Right renal cortex interstitium (tissue), 3 donors: ENCODE data around the gene LOXHD1. TPM values are rescaled to one million over a fixed set of nuclear protein-coding genes. Genes with fewer than 3 reads are reported as not detected.

Source experiments
- DNase-seq, 3 donors: peaks; one replicate each; pipeline ENCODE4 v3.0.0-alpha.2; 2013; ENCODE audit warnings: low read depth in 3 of 3, low spot score in 2 of 3
- polyA plus RNA-seq, 3 donors: library from polyadenylated mRNA; unstranded; fragments of 120-200 nt; gene quantifications; one replicate each; pipeline ENCODE4 v1.2.1, GENCODE V29; 2013; ENCODE audit not compliant: insufficient read length in 3 of 3

The LOXHD1 gene
- polyA plus RNA-seq, 3 donors, result 0.28 to 0.72 (median 0.68) TPM

GRCh38 chr18:46676182-46676835, 19.3 kb upstream of the LOXHD1 start:
- peak in 1 of 3 donors; percentile 50 for DNase-seq

- DNase-seq, result no peak
Measured at GRCh38 chr18:46675112-46675511, 18.1 kb upstream of the LOXHD1 start.

GRCh38 chr18:46672062-46672970, 15.3 kb upstream of the LOXHD1 start:
- no peak for DNase-seq

- no peak for DNase-seq
Measured at GRCh38 chr18:46668694-46669093, 11.7 kb upstream of the LOXHD1 start.

GRCh38 chr18:46668135-46668534, 11.1 kb upstream of the LOXHD1 start:
- DNase-seq, result no peak

- DNase-seq, result no peak
Measured at GRCh38 chr18:46663539-46663938, 6.5 kb upstream of the LOXHD1 start.

DNA sequence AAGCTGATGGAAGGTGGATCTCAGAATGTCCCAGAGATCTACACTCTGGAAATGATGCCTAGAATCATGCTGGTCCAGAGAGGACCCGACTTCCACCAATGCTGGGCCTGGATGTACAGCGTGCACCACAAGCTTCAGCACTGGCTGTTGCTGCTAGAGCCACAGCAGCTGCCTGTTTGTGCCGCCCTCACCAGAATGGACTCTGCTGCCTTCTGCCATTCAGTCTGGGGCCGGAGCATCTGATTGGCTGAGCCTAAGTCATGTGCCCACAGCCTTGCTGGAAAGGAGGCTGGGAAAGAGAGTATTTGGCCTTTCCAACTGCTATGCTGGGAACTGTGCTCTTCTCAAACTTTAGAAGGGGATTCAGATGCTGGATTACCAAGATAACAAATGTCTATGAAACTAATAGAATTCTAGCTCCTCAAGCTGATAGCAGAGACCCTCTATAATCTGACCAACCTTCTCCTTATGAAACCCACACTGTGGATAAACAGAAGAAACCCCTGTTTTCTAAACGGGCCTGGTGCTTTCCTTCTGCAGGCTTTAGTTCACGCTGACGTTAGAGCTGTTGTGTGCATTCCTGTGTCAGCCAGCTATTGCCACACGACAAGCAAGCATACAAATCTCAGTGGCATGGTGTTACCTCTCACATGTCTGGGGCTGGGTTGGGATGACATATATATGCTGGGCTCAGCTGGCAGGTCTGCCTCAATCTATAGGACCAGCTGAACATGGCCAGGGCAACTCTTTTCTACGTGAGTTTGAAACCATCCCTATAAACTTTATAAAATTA, 4.1 kb upstream of the LOXHD1 start:
- no peak for DNase-seq

- no peak for DNase-seq
Measured at GRCh38 chr18:46659484-46659883, 2.5 kb upstream of the LOXHD1 start.

DNA sequence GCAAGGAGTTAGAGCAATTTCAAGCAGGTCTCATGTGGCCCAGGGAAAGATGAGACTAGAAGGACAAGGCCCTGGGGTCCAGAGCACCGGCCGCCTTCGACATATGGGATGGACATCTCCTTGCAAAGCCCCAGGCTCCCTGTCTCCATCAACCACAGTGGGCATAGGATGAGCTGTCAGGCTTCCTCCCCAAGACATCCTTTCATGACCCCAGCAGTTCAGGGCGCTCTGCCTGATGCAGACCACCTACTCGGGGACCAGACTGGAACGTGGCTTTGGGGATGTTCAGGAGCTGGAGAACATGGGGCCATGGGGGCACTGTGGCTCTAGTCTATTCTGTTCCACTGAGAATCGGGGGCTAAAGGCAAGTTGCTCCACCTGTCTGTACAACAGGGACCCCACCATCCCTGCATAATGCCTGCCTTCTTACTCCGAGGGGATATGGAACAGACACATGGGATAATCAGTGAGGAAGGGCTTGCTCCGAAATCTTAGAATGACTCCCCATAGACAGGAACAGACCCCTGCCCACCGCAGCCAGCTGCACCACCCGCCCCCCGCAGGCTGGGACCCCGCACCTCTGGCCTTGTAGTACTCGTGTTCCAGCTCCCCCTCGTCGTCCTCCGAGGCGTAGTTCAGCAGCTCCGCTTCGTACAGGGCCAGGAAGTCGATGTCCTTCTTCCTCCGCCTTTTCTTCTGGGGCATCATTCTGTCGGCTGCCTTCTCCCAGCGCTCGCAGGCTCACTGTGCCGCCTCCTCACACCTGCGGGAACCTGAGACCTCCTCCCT, 500 bp downstream of the LOXHD1 start:
- DNase-seq, result no peak

DNA sequence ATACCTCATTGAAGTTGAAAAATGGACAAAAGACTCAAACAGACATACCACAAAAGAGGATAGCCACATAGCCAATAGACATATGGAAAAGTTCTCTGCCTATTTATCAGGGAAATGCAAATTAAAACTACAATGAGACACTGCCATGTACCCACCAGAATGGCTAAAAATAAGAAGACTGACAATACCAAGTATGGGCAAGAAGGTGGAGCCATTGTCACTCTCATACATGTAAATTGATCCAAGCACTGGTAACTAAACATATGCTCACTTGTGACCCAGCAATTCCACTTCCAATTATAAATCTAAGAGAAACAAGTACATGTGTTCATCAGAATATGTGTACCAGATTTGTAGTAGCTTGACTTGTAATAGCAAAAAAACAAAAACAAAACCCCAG, 4.6 kb downstream of the LOXHD1 start:
- DNase-seq, result no peak

DNA sequence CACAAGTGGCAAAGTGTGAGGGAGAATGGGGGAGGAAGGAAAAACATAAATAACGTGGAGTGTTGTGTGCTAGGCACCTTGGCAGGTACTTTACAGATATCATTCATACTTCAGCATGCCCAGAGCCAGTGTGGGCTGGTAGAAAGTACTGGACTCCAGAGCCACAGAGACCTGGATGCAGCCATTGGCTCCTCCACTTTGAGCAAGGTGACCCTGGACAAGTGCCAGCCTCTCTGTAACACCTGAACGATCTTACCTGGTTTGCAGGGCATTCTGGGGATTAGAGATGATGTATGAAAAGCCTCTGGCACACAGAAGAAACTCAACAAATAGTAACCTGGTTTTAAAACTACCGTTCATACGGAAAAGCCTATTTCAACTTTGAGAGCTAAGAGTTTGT, 6.3 kb downstream of the LOXHD1 start:
- no peak for DNase-seq

DNA sequence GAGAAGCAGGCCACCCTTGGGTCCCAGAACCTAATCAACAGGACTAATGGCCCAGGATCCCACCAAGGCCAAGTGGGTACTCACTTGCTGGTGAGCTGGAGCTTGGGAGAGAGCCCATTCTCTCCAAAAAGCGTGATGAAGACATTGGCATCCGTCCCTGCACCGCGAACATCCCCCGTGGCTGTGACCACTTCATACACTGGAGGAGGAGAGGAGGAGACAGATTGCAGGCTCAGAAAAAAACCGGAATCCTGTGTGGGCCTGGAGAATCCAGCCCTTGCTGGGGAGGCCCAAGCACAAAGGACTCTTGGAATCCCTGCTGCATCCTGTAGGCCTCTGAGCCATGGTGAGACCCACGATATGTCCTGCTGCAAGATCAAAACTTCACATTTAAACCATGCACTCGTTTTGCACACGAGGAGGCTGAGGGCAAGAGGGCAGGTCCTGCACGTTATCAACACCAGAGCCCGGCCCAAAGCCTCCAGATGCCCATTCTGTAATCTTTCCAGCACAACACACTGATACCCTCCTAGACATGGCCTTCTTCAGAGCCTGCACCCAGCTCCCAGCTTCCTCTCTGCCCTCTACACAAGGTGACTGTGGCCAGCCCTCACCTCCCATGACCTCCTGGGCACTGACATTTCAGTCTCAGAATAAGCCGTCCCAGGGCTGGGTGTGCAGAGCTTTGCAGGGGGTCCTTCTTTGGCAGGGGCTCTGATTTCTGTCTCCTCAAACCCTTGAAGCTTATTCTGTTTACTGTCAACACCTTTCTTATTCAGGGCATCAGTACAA, 7.8 kb downstream of the LOXHD1 start:
- no peak for DNase-seq

GRCh38 chr18:46646468-46646867, 10.6 kb downstream of the LOXHD1 start:
- DNase-seq, result no peak

GRCh38 chr18:46642561-46642960, 14.5 kb downstream of the LOXHD1 start:
- no peak for DNase-seq

GRCh38 chr18:46641917-46642316, 15.1 kb downstream of the LOXHD1 start:
- no peak for DNase-seq

GRCh38 chr18:46639386-46639785, 17.6 kb downstream of the LOXHD1 start:
- no peak for DNase-seq

GRCh38 chr18:46636040-46636630, 20.9 kb downstream of the LOXHD1 start:
- no peak for DNase-seq

GRCh38 chr18:46632401-46633071, 24.5 kb downstream of the LOXHD1 start:
- DNase-seq, result no peak

- DNase-seq, result no peak
Measured at GRCh38 chr18:46630991-46631390, 26.0 kb downstream of the LOXHD1 start.
